ENCODE measurements around the gene ADORA2B. TPM values are rescaled to one million over a fixed set of nuclear protein-coding genes. Genes with fewer than 3 reads are reported as not detected.
A peak's percentile ranks its signal among the peaks of the same experiment; 100 is the strongest.
"Not testable (repeated sequence)": the region's sequence is repeated elsewhere in the genome, so short reads cannot be mapped to it uniquely, and the experiment has no call there.

ADORA2B gene
- total RNA-seq, 1 donor from 2014 or later, result 0.67 TPM

GRCh38 chr17:15971882-15972281 lies 27.0 kb downstream of the ADORA2B start:
- intact Hi-C loops (cut with DNase I), result no loop called here
- ATAC-seq (no peak), DNase-seq (ENCODE audit: low spot score) (no peak)

DNA sequence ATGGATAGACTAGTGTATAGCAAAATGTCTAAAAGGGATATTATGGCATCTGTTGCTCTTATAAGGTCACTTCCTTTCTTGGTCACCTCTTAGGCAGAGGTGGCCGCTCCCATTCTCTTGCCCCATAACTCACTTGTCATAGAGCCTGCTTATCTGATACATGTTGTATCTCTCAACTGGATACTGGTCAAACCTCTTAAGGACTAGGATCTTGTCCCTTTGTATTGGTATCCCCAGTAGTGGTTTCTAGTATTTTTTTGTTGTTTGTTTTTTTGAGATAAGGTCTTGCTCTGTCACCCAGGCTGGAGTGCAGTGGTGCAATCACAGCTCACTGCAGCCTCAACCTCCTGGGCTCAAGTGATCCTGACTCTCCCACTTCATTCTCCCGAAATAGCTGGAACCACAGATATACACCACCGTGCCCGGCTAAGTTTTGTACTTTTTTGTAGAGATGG lies 27.6 kb downstream of the ADORA2B start:
- DNase-seq (ENCODE audit: low spot score) (no peak), ATAC-seq (no peak)
- intact Hi-C loops (cut with DNase I), result no loop called here

DNA sequence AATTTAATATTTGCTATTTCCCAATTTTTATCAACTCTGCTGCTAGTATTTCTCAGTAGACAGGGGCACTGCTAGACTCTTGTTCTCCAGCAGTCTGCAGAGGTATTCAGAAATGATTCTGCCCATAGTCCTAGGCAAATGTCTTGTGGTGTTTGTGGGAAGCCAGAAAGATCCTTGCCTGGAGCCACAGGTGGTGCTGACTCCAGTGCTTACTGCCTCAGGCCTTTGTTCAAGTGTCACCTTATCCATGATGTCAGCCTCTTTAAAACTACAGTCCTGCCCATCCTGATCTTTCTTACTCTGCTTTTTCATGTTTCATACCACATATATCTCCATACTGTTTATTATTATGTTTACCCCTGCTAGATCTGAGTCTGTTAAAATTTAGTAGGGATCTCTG lies 28.1 kb downstream of the ADORA2B start:
- intact Hi-C loops (cut with DNase I), result no loop called here
- ATAC-seq (no peak), DNase-seq (ENCODE audit: low spot score) (no peak)

DNA sequence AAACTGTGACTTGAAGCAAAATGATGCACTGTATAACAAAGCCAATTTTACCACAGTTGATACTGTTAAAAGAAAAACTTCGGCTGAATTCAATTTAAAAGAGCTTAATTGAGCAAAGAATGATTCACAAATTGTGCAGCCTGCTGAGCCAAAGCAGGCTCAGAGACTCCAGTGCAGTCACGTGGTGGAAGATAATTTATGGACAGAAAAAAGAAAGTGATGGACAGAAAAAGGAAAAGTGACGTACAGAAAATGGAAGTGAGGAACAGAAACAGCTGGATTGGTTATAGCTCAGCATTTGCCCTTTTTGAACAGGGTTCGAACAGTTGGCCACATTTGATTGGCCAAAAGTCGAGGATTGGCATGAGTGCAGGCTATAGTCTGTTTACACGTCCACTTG lies 28.9 kb downstream of the ADORA2B start:
- intact Hi-C loops (cut with DNase I), result no loop called here
- DNase-seq (ENCODE audit: low spot score), result no peak
- no peak for ATAC-seq

GRCh38 chr17:15977894-15978293 lies 33.0 kb downstream of the ADORA2B start:
- intact Hi-C loops (cut with DNase I), result no loop called here
- DNase-seq (ENCODE audit: low spot score), result no peak
- ATAC-seq, result no peak

GRCh38 chr17:15978606-15979005 lies 33.7 kb downstream of the ADORA2B start:
- no peak for ATAC-seq
- no peak for DNase-seq (ENCODE audit: low spot score)
- intact Hi-C loops (cut with DNase I), result no loop called here

GRCh38 chr17:15979013-15979412 lies 34.1 kb downstream of the ADORA2B start:
- ATAC-seq; DNase-seq (ENCODE audit: low spot score); intact Hi-C loops (cut with DNase I): not testable (repeated sequence)

- intact Hi-C loops (cut with DNase I), result no loop called here
- ATAC-seq (no peak), DNase-seq (ENCODE audit: low spot score) (no peak)
Measured at GRCh38 chr17:15981208-15981607, 36.3 kb downstream of the ADORA2B start.

- DNase-seq (ENCODE audit: low spot score) (no peak), ATAC-seq (no peak)
- intact Hi-C loops (cut with DNase I), result no loop called here
Measured at GRCh38 chr17:15981646-15982580, 37.0 kb downstream of the ADORA2B start.

GRCh38 chr17:15996322-15996721 lies 51.4 kb downstream of the ADORA2B start:
- ATAC-seq (no peak), DNase-seq (ENCODE audit: low spot score) (no peak)
- intact Hi-C loops (cut with DNase I), result no loop called here

- DNase-seq (ENCODE audit: low spot score) (no peak), ATAC-seq (no peak)
- intact Hi-C loops (cut with DNase I), result no loop called here
Measured at GRCh38 chr17:15998031-15998562, 53.2 kb downstream of the ADORA2B start.

DNA sequence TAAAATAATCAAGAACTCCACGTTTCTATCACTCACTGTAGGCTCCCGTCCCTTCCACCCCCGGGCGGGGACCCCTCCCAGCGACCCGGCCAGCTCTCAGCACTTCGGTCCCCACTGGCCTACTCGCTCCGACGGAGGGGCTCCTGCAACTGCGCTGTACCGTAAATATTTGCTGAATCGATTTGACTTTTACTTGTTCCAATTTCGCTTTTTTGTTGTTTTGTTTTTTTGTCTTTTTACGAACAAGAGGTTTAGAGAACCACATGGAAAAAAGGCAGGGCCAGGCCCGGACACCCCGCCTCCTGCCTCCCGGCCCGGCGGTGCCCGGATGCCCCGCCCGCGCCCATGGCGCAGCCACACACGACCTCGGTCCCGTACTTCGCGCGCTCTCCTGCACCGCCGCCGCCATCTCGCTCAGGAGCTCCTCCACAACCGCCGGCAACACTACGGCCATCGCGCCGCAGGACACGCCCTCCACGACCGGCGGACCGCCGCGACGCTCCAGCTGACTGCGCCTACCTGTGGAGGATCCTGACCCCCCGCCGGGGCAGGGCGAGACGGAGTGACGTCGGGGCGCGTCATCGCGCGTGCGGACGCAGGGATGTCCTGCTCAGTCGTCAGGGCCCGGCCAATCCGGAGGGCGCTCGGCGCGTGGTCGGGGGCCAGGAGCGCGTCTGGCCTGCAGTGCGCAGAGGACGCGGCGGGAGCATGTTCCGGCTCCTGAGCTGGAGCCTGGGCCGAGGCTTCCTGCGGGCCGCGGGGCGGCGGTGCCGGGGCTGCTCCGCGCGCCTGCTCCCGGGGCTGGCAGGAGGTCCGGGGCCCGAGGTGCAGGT lies 54.4 kb downstream of the ADORA2B start, which contains the start of the genes TTC19 and ZSWIM7:
TTC19 (plus strand) TSS at position 684 of the 833 bp plus-strand sequence; CDS start at position 709, 25 bp downstream.
ZSWIM7 (minus strand) TSS at position 564 of the 833 bp plus-strand sequence; CDS start at position 454, 110 bp downstream.
- intact Hi-C loops (cut with DNase I), result no loop called here
- peak; percentile 97 for DNase-seq (ENCODE audit: low spot score)
- ATAC-seq, result peak; percentile 98

DNA sequence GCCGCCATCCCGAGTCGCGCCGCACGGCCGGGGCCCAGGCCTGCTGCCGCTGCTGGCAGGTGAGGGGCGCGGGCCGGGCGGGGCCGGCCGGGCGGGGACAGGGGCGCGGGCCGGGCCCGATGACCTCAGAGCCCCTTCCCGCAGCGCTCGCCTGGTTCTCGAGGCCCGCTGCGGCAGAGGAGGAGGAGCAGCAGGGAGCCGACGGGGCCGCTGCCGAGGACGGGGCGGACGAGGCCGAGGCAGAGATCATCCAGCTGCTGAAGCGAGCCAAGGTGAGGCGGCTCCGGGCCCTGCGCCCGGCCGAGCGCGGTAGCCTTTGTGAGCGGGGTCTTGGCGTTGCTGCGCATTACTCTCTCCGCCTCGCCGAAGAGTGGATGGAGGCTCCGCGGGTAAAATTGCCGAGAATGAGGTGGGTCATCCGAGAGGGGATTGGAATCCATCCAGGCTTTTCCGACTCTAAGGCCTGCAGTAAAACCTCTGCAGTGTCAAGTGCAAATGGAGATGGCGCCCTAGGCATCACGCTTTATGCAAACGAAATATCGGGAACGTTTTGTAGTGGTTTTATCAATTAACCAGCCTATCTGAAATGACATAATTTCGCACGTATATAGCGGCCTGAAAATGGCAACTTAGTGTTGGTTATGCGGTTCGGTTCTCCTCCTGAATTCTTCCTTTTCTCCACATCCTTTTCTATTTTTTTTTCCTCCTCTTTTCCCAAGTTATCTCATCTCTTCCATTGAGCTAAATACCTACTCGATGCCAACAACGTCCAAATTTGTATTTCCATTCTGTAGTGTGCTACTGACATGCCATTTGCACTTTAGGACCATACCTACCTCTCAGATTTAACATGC lies 55.3 kb downstream of the ADORA2B start:
- DNase-seq (ENCODE audit: low spot score) (peak; percentile 68), ATAC-seq (peak; percentile 5)

DNA sequence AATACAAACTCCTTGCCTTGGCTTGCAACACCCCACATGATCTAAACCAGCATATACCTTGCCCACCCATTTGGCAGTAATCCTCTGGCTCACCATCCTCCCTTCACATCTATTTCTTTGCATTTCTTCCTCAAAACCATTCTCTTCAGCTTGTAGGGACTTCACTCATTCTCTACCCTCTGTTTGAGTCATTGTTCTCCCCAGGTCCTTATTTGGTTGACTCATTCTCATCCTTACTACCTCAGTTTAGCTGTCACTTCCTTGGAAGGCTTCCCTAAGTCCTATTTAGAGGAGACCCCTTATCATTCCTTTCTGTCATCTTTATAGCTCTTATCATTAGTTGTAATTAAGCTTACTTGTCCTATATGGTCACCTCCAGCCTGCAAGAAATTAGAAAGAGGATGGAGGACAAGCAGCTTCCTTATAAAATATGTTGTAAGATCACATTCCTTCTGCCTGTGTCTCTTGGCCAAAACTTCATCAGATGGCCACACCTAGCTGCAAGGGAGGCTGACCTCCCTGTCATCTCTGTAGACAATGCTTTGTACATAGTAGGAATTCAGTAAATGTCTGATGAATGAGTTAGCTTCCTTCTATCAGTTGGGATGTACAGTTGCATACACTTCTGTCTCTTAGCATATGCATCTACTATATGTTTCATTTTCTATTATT lies 56.4 kb downstream of the ADORA2B start:
- ATAC-seq (no peak), DNase-seq (ENCODE audit: low spot score) (no peak)
- intact Hi-C loops (cut with DNase I), result no loop called here

More for the DNA sequence above, 55.3 kb downstream of the ADORA2B start:
- intact Hi-C loops (cut with DNase I), result no loop called here

- intact Hi-C loops (cut with DNase I), result no loop called here
- no peak for ATAC-seq
- DNase-seq (ENCODE audit: low spot score), result no peak
Measured at GRCh38 chr17:16002708-16003260, 57.9 kb downstream of the ADORA2B start.

DNA sequence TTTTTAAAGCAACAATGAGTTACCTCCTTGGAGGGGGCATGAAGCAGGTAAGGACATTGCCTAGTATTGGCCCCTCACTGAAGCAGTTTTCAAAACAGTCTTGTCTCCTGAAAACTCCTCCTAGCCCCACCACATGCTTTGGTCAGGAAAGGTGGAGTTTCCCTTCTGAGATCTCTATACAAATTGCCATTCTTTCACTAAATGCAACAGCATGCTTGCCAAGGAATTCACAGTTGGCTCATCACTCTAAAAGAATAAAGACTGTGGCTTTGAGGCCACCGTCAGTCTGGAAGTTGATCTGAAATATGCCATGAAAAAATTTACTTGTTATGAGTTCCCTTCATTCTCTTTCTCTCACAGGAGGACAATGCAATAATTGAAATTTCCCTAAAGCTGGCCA lies 58.9 kb downstream of the ADORA2B start:
- intact Hi-C loops (cut with DNase I), result no loop called here
- ATAC-seq (no peak), DNase-seq (ENCODE audit: low spot score) (no peak)

GRCh38 chr17:16005636-16006035 lies 60.7 kb downstream of the ADORA2B start:
- intact Hi-C loops (cut with DNase I), result no loop called here
- ATAC-seq (no peak), DNase-seq (ENCODE audit: low spot score) (no peak)

DNA sequence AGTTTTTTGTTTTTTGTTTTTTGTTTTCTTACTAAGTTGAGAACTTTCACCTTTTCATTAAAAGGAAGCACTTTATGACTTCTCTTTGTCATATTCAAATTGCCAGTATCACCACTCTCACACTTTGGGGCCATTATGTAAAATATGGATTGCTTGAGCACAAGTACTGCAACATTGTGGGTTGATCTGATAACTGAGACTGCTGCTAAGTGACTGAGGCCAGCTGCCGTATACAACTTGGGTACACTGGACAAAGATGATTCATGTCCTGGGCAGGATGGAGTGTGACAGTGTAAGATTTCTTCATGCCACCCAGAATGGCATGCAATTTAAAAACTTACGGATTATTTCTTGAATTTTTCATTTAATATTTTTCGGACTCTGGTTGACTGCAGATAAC lies 62.5 kb downstream of the ADORA2B start:
- intact Hi-C loops (cut with DNase I), result no loop called here
- no peak for DNase-seq (ENCODE audit: low spot score)
- ATAC-seq, result no peak
